ENCODE data around the gene KIAA0753. TPM values are rescaled to one million over a fixed set of nuclear protein-coding genes. Genes with fewer than 3 reads are reported as not detected.

KIAA0753 gene
- total and polyA plus RNA-seq, 2 of the 13 experiments (the other 11 are each of a cell fraction or from before 2014, with no cell fraction given) = 5.2 to 9.1 TPM

DNA sequence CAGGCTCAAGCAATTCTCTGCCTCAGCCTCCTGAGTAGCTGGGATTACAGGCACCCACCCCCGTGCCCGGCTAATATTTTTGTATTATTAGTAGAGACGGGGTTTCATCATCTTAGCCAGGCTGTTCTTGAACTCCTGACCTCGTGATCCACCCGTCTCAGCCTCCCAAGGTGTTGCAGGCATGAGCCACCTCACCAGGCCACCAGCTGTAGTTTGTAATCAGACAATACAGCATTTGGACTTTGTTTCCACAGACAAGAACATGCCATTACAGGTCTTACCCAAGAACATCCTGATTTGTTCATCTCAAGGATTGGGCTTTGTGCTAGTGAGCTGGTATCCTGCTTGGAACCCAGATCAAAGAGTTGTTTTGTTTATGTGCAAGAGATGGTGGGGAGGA, 41.2 kb upstream of the KIAA0753 start (continued):
- peak; percentile 24; the same call in 1 of the 2 replicates for TF ChIP-seq RXRA (CRISPR knock-in tag; IDR thresholded peaks at IDR 0.05)
- TF ChIP-seq ZNF180 (CRISPR knock-in tag; IDR thresholded peaks at IDR 0.05; ENCODE audit: borderline replicate concordance, low read depth) = no peak
- no peak for TF ChIP-seq ZNF343 (CRISPR knock-in tag; IDR thresholded peaks at IDR 0.05)
- no peak for TF ChIP-seq ZKSCAN1 (IDR thresholded peaks at IDR 0.05; ENCODE audit: low read length)
- peak; percentile 21; the same call in 1 of the 2 replicates for TF ChIP-seq TCF7 (IDR thresholded peaks at IDR 0.05; ENCODE audit: low read depth)
- TF ChIP-seq, protein P1, sequence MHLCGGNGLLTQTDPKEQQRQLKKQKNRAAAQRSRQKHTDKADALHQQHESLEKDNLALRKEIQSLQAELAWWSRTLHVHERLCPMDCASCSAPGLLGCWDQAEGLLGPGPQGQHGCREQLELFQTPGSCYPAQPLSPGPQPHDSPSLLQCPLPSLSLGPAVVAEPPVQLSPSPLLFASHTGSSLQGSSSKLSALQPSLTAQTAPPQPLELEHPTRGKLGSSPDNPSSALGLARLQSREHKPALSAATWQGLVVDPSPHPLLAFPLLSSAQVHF (CRISPR knock-in tag; IDR thresholded peaks at IDR 0.05) = no peak
- 0 out of 2 replicates have a peak, but pooled peaks have one; percentile 18 for TF ChIP-seq MED1 (CRISPR knock-in tag; IDR thresholded peaks at IDR 0.05)
- TF ChIP-seq SMAD9 (CRISPR knock-in tag; IDR thresholded peaks at IDR 0.05) = no peak
- TF ChIP-seq ZNF792 (CRISPR knock-in tag; IDR thresholded peaks at IDR 0.05) = no peak
- no peak for TF ChIP-seq KLF13 (CRISPR knock-in tag; IDR thresholded peaks at IDR 0.05)
- no peak for TF ChIP-seq ARNT2 (CRISPR knock-in tag; IDR thresholded peaks at IDR 0.05; ENCODE audit: low read depth)
- TF ChIP-seq KDM4B (CRISPR knock-in tag; IDR thresholded peaks at IDR 0.05) = no peak
- TF ChIP-seq REXO4 (CRISPR knock-in tag; IDR thresholded peaks at IDR 0.05; ENCODE audit: borderline replicate concordance) = no peak
- TF ChIP-seq ZSCAN22 (CRISPR knock-in tag; IDR thresholded peaks at IDR 0.05) = no peak

DNA sequence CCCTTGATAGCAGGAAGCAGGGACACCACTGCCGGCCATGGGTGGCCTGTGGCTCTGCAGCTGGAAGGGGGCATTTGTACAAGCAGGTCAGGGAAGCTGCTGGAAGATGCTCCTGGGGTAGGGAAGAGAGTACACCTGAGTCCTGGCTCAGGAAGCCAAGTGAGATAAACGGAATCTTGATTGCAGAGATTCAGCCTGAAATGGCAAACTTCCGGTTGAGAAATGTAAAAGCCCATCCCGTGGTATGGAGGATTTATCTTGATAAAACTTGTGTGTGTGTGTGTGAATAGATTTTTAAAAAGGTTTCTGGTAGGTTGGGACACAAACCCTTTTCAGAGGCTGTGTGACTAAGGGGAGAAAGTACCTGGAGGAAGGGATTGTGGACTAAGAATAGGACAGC, 40.7 kb upstream of the KIAA0753 start:
- no peaks in the 10 kb centered on the region for H3K9me3 ChIP-seq (ENCODE audit: low read length)
- H3K27me3 ChIP-seq (ENCODE audit: control insufficient read depth in 1 of 2, insufficient read depth in 2 of 2, low read length in 2 of 2) = no peaks in the 10 kb centered on the region; a peak in 1 of 5 replicates
- H3K79me2 ChIP-seq (ENCODE audit: insufficient read depth, low read length) = no peaks in the 10 kb centered on the region
- no peaks in the 10 kb centered on the region for H3K36me3 ChIP-seq (replicated peaks in 1 of 2; ENCODE audit: control insufficient read depth in 1 of 2, insufficient read depth in 2 of 2, low read length in 2 of 2)
- DNase-seq (ENCODE audit: low spot score) = no peak
- BruUV-seq (replicated peaks) = no TSS peak
- in situ Hi-C loops (cut with HindIII; ENCODE audit: extremely low pct_ligation_motif_present, low pct_unique_long_range_greater_than_20kb) = no loop called here
- FAIRE-seq = no peak
- H3K27ac ChIP-seq (ENCODE audit: extremely low read length, insufficient read depth, low read length) = peak overlapping the region; percentile 15
- CTCF ChIA-PET (ENCODE audit: low intra/inter-chr PET ratio, low total read pairs) = no interaction called here
- ATAC-seq = no peak
- no peaks in the 10 kb centered on the region for H4K20me1 ChIP-seq (ENCODE audit: insufficient read depth, low read length)
- POLR2A ChIA-PET = interaction anchor here (0.6 to 7.7 kb wide), 4 partner anchors 10 to 35 kb away, joined by 3 to 265 read pairs (median 50); partner anchors contain the start of gene SLC13A5
- H3K4me1 ChIP-seq (ENCODE audit: insufficient read depth, low read length) = peaks cover 96% of the 10 kb centered on the region
- WGBS (ENCODE audit: low lambda C conversion rate) = 10% methylated on average over 4 of the region's 4 CpGs
- peak overlapping the region in 1 of 3 experiments; percentile 13; a peak in 1 of 6 replicates for H3K4me3 ChIP-seq (replicated peaks in 1 of 3; ENCODE audit: insufficient read depth in 1 of 3, low read depth in 2 of 3, low read length in 3 of 3)
- H2AFZ ChIP-seq (ENCODE audit: low read length) = no peak overlapping the region
- H3K4me2 ChIP-seq (ENCODE audit: low read depth, low read length) = peak overlapping the region; percentile 66
- intact Hi-C loops (cut with micrococcal nuclease; ENCODE audit: unreplicated experiment) = no loop called here
- no peak overlapping the region for H3K9ac ChIP-seq (ENCODE audit: insufficient read depth, low read depth, low read length)
- no peak for TF ChIP-seq MAF1 (CRISPR knock-in tag; IDR thresholded peaks at IDR 0.05; ENCODE audit: borderline replicate concordance)
- TF ChIP-seq DNMT3B (CRISPR knock-in tag; conservative IDR thresholded peaks at IDR 0.05) = no peak
- TF ChIP-seq ZNF232 (CRISPR knock-in tag; IDR thresholded peaks at IDR 0.05; ENCODE audit: borderline replicate concordance) = no peak
- TF ChIP-seq ZNF230 (CRISPR knock-in tag; IDR thresholded peaks at IDR 0.05) = no peak
- TF ChIP-seq, protein P2, sequence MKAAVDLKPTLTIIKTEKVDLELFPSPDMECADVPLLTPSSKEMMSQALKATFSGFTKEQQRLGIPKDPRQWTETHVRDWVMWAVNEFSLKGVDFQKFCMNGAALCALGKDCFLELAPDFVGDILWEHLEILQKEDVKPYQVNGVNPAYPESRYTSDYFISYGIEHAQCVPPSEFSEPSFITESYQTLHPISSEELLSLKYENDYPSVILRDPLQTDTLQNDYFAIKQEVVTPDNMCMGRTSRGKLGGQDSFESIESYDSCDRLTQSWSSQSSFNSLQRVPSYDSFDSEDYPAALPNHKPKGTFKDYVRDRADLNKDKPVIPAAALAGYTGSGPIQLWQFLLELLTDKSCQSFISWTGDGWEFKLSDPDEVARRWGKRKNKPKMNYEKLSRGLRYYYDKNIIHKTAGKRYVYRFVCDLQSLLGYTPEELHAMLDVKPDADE (CRISPR knock-in tag; IDR thresholded peaks at IDR 0.05) = no peak
- TF ChIP-seq ZNF570 (CRISPR knock-in tag; IDR thresholded peaks at IDR 0.05; ENCODE audit: borderline replicate concordance) = no peak
- TF ChIP-seq, protein P3, sequence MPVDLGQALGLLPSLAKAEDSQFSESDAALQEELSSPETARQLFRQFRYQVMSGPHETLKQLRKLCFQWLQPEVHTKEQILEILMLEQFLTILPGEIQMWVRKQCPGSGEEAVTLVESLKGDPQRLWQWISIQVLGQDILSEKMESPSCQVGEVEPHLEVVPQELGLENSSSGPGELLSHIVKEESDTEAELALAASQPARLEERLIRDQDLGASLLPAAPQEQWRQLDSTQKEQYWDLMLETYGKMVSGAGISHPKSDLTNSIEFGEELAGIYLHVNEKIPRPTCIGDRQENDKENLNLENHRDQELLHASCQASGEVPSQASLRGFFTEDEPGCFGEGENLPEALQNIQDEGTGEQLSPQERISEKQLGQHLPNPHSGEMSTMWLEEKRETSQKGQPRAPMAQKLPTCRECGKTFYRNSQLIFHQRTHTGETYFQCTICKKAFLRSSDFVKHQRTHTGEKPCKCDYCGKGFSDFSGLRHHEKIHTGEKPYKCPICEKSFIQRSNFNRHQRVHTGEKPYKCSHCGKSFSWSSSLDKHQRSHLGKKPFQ (CRISPR knock-in tag; IDR thresholded peaks at IDR 0.05; ENCODE audit: insufficient replicate concordance) = peak; percentile 76
- TF ChIP-seq MAFG (CRISPR knock-in tag; IDR thresholded peaks at IDR 0.05) = no peak
- TF ChIP-seq HOXA7 (CRISPR knock-in tag; IDR thresholded peaks at IDR 0.05) = no peak
- no peak for TF ChIP-seq PHF5A (CRISPR knock-in tag; IDR thresholded peaks at IDR 0.05; ENCODE audit: low read depth, unreplicated experiment)
- no peak for TF ChIP-seq ZNF44 (CRISPR knock-in tag; IDR thresholded peaks at IDR 0.05)
